Breast epithelium (tissue), 4 donors: ENCODE data around the gene KCNS3. TPM values are rescaled to one million over a fixed set of nuclear protein-coding genes. Genes with fewer than 3 reads are reported as not detected.

Experiments used
- DNase-seq, 2 donors: peaks; one replicate each; pipeline ENCODE4 v3.0.0-alpha.2; 2019; ENCODE audit warnings: low spot score in 2 of 2
- H3K27ac ChIP-seq, 2 donors: fragments of 200-600 bp; sonication (generic) in 1 of 2; one replicate each; pipeline ENCODE4 v1.5.1; 2016 to 2019; ENCODE audit warnings: mild to moderate bottlenecking in 1 of 2
- H3K27me3 ChIP-seq, 2 donors: fragments of 200-600 bp; sonication (generic) in 1 of 2; one replicate each; pipeline versions ENCODE4 v1.5.1 to v1.6.0; 2017 to 2019; ENCODE audit warnings: control low read depth in 1 of 2, mild to moderate bottlenecking in 1 of 2
- H3K36me3 ChIP-seq: fragments of 200-600 bp; one replicate; pipeline ENCODE4 v1.5.1; 2019
- H3K4me1 ChIP-seq, 2 donors: fragments of 200-600 bp; sonication (generic); one replicate each; pipeline ENCODE4 v1.5.1; 2016 to 2019; ENCODE audit warnings: control low read depth in 1 of 2
- H3K4me3 ChIP-seq, 3 donors: fragments of 200-600 bp; sonication (generic); 1 replicate in 2 of 3; 2 replicates in 1 of 3; pipeline ENCODE4 v1.5.1; 2016 to 2019; ENCODE audit warnings: mild to moderate bottlenecking in 3 of 3, moderate library complexity in 2 of 3
- H3K9me3 ChIP-seq, 2 donors: fragments of 200-600 bp; sonication (generic) in 1 of 2; one replicate each; pipeline ENCODE4 v1.5.1; 2016 to 2019; ENCODE audit warnings: control low read depth in 1 of 2
- POLR2A ChIP-seq: fragments of 450-650 bp; IDR thresholded peaks from one replicate; pipeline ENCODE4 v1.6.1; 2016; ENCODE audit warnings: antibody characterized with exemption, mild to moderate bottlenecking, moderate library complexity
- POLR2AphosphoS5 ChIP-seq, 3 donors: sonication (generic); formaldehyde crosslinking; IDR thresholded peaks; one replicate each; pipeline ENCODE4 v1.6.1; 2017; ENCODE audit warnings: antibody characterized with exemption in 3 of 3
- intact Hi-C: fragments of 100-400 bp; cut with DNase I; formaldehyde crosslinking; loops from one replicate; pipeline ENCODE4 v1.15.1; 2023; ENCODE audit warnings: low total_unique reads
- total RNA-seq, 3 donors: library from RNA; depleted of rRNA; stranded (reverse); fragments of >200 nt; gene quantifications; one replicate each; pipeline ENCODE4 v1.1.0, GENCODE V29; 2016
- TF ChIP-seq, protein P1 (sequence below), 3 donors: fragments of 450-650 bp; IDR thresholded peaks; one replicate each; pipeline ENCODE4 v1.5.1; 2016 to 2017; ENCODE audit warnings: antibody characterized with exemption in 3 of 3, mild to moderate bottlenecking in 3 of 3, moderate library complexity in 3 of 3

KCNS3 gene
- total RNA-seq, 3 donors from 2014 or later, result 16.0 to 76.4 (median 61.6) TPM

DNA sequence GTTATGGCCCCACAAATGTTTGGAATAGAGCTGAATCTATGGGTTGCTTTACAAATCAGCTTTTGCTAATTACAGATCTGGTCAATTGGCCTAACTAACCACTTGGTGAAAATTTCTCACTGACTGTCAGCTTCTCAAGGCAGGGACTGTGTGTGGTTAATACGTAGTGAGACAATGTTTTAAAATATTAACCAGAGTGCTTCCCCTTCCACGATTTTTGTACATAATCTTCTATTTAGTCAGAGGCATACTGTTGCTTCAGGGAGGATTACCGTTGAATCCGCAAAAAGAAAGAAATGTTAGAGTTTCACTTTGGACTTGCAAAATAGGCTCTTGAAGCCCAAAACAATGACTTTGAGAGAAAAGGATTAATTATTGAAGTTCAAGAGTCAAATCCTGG lies 14.9 kb upstream of the KCNS3 start:
- intact Hi-C loops, result no loop called here
- no peaks in the 10 kb centered on the region for H3K9me3 ChIP-seq
- H3K27ac ChIP-seq, result no peak overlapping the region
- TF ChIP-seq, protein P1, sequence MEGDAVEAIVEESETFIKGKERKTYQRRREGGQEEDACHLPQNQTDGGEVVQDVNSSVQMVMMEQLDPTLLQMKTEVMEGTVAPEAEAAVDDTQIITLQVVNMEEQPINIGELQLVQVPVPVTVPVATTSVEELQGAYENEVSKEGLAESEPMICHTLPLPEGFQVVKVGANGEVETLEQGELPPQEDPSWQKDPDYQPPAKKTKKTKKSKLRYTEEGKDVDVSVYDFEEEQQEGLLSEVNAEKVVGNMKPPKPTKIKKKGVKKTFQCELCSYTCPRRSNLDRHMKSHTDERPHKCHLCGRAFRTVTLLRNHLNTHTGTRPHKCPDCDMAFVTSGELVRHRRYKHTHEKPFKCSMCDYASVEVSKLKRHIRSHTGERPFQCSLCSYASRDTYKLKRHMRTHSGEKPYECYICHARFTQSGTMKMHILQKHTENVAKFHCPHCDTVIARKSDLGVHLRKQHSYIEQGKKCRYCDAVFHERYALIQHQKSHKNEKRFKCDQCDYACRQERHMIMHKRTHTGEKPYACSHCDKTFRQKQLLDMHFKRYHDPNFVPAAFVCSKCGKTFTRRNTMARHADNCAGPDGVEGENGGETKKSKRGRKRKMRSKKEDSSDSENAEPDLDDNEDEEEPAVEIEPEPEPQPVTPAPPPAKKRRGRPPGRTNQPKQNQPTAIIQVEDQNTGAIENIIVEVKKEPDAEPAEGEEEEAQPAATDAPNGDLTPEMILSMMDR (IDR thresholded peaks at IDR 0.05), result no peak
- TF ChIP-seq POLR2AphosphoS5 (IDR thresholded peaks at IDR 0.05), result no peak
- TF ChIP-seq POLR2A, result no peak
- H3K36me3 ChIP-seq, result no peaks in the 10 kb centered on the region
- DNase-seq, result no peak
- no peaks in the 10 kb centered on the region for H3K4me1 ChIP-seq
- no peak overlapping the region for H3K4me3 ChIP-seq
- no peaks in the 10 kb centered on the region for H3K27me3 ChIP-seq

DNA sequence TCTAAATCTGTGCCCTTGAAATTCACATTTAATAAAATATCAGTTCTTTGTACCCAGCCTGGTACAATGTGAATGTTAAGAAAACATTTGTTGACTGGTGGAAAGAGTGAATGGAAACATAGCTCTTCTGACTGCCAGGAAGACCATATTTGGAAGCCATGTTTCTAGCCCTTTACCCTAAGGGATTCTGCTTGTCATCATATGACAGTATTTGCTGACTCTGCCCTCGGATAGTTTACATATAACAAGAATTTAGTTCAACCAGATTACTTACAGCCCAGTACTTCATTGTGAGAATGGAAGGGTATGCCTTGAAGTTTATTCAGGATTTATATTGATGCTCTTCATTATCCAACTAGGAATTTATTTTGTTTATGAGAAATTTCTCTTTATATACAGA lies 13.8 kb upstream of the KCNS3 start:
- no peaks in the 10 kb centered on the region for H3K9me3 ChIP-seq
- DNase-seq, result no peak
- H3K4me3 ChIP-seq, result no peak overlapping the region
- H3K4me1 ChIP-seq, result no peaks in the 10 kb centered on the region
- H3K36me3 ChIP-seq, result no peaks in the 10 kb centered on the region
- intact Hi-C loops, result no loop called here
- TF ChIP-seq POLR2AphosphoS5 (IDR thresholded peaks at IDR 0.05) (no peak), POLR2A (no peak)
- TF ChIP-seq, protein P1 (IDR thresholded peaks at IDR 0.05), result no peak
- H3K27ac ChIP-seq, result no peak overlapping the region
- H3K27me3 ChIP-seq, result no peaks in the 10 kb centered on the region

DNA sequence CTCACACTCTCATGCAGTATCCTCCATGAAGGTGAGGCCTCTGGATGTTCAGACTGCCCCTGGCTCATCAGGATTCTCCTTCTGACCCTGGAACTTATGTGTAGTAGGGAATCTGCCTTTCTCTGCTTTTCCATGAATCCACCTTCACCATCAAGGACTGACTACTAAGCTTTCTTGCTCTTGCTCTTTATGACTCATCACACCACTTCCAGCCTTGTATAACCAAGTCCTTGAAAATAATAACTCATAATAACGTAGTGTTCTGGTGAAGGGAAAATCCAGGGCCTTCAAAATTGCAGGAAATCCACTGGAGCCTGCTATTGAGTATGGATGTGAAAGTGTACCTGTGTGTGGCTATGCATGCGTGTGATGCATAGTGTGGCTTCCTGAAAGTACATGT lies 11.3 kb upstream of the KCNS3 start:
- intact Hi-C loops, result no loop called here
- no peaks in the 10 kb centered on the region for H3K9me3 ChIP-seq
- no peaks in the 10 kb centered on the region for H3K27me3 ChIP-seq
- TF ChIP-seq, protein P1 (IDR thresholded peaks at IDR 0.05), result no peak
- TF ChIP-seq POLR2A, result no peak
- TF ChIP-seq POLR2AphosphoS5 (IDR thresholded peaks at IDR 0.05), result no peak
- H3K4me3 ChIP-seq, result no peak overlapping the region
- no peak overlapping the region for H3K27ac ChIP-seq
- no peaks in the 10 kb centered on the region for H3K4me1 ChIP-seq
- H3K36me3 ChIP-seq, result no peaks in the 10 kb centered on the region
- no peak for DNase-seq

DNA sequence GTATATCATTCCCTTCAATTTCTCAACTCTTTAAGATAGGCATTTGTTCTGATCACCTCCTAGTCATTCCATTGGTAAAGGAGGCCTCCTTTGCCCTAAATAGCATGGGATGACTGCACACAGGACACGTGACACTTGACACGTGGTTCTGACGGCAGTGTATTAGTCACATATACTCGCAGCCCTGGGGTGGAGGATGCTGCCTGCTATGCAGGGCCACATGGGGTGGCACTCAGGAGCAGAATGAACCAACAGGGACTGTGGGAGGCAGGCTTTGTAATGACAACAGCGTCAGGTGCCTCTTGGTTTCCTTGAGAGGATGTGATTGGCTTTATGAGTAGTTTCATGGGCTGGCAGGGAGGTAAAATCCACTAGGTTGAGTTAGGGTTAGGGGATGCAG lies 9.3 kb upstream of the KCNS3 start:
- H3K27ac ChIP-seq, result no peak overlapping the region
- intact Hi-C loops, result no loop called here
- TF ChIP-seq, protein P1 (IDR thresholded peaks at IDR 0.05), result no peak
- no peak for TF ChIP-seq POLR2AphosphoS5 (IDR thresholded peaks at IDR 0.05)
- TF ChIP-seq POLR2A, result no peak

DNA sequence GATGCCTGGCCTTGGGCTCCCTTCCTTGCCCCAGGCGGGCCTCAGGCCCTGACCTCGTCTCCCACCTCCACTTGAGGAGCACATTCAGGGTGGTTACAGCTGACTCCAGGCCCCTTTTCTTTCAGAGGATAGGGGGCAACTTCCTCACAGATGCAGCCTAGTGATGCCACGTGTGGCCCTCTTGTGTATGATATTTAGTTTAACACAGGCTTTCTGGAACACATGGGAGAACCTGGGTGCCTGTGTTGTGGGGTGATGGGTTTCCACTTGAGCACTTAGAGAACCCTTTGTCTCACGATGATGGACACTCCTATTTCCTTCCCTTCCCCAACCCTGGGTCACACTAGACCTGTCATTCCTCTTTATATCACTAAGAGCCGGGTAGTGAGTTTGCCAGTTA lies 6.8 kb upstream of the KCNS3 start:
- intact Hi-C loops, result no loop called here
- Histone ChIP-seq H3K9me3 (no peaks in the 10 kb centered on the region), H3K27me3 (no peaks in the 10 kb centered on the region), H3K4me3 (no peak overlapping the region), H3K4me1 (no peaks in the 10 kb centered on the region), H3K27ac (no peak overlapping the region), H3K36me3 (no peaks in the 10 kb centered on the region)
- TF ChIP-seq POLR2AphosphoS5 (IDR thresholded peaks at IDR 0.05) (no peak), POLR2A (no peak)
- TF ChIP-seq, protein P1 (IDR thresholded peaks at IDR 0.05), result no peak
- DNase-seq, result no peak

More for the DNA sequence above, 9.3 kb upstream of the KCNS3 start:
- Histone ChIP-seq H3K27me3 (no peaks in the 10 kb centered on the region), H3K36me3 (no peaks in the 10 kb centered on the region), H3K4me1 (no peaks in the 10 kb centered on the region), H3K9me3 (no peaks in the 10 kb centered on the region), H3K4me3 (no peak overlapping the region)
- DNase-seq, result no peak
